ENCODE results near the gene IRF2BP1.

Gene IRF2BP1

GRCh38 chr19:45885556-45886426 is at the start of gene IRF2BP1:
Gene IRF2BP1 (minus strand): TSS chr19:45886141. CDS start chr19:45885774, 367 bp downstream.
- Histone ChIP-seq H3K9ac (ENCODE audit: low read length) (peak within 1 kb of the TSS; percentile 86), H3K27me3 (ENCODE audit: control insufficient read depth, insufficient read depth, low read length) (no peaks in the 10 kb centered on the region), H3K36me3 (ENCODE audit: control insufficient read depth, insufficient read depth, low read length) (peaks cover 10% of the 10 kb centered on the region), H3K4me1 (ENCODE audit: control insufficient read depth, insufficient read depth, low read length) (peaks cover 19% of the 10 kb centered on the region), H3K4me3 (ENCODE audit: low read length) (peak within 1 kb of the TSS; percentile 87), H3K27ac (ENCODE audit: low read depth, low read length) (peak within 1 kb of the TSS; percentile 89)

- Histone ChIP-seq H3K27ac (ENCODE audit: low read depth, low read length) (no peak overlapping the region), H3K4me1 (ENCODE audit: control insufficient read depth, insufficient read depth, low read length) (no peaks in the 10 kb centered on the region), H3K4me3 (ENCODE audit: low read length) (no peak overlapping the region), H3K9ac (ENCODE audit: low read length) (no peak overlapping the region), H3K27me3 (ENCODE audit: control insufficient read depth, insufficient read depth, low read length) (peaks cover 6% of the 10 kb centered on the region), H3K36me3 (ENCODE audit: control insufficient read depth, insufficient read depth, low read length) (no peaks in the 10 kb centered on the region)
These were observed 49.3 kb upstream of the IRF2BP1 start for GRCh38 chr19:45935267-45935666.

DNA sequence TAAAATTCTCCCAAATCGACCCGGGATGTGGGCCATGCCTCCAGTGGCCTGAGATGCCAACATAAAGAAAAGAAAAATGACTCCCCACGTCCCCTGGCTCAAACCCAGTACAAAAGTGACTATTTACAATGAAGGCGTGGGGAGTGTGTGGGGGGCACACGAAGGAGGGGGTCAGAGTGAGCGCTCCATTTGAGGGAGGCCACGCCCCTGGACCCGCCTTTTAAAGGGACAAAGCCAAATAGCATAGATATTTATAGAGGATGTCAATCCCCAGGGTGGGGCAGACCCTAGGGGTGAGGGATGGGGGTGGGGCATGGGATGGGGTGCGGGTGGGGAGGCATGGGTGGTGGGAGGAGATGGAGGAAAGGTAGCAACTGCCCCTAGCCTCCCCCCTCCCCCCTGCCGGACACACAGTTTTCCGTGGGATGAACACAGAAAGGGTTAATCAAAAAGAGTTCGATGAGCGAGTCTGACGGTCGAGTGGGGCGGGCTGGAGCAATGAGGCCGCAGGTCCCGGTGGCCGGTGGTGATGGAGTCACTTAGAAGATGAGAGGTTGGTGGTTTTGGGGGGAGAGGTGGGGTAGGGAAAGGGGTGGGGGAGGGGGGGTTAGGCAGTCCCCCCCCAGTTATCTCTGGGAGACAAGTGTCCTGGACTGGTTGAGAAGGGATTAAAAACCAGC is 48.8 kb upstream of the IRF2BP1 start:
- Histone ChIP-seq H3K36me3 (ENCODE audit: control insufficient read depth, insufficient read depth, low read length) (no peaks in the 10 kb centered on the region), H3K9ac (ENCODE audit: low read length) (no peak overlapping the region), H3K4me1 (ENCODE audit: control insufficient read depth, insufficient read depth, low read length) (no peaks in the 10 kb centered on the region), H3K4me3 (ENCODE audit: low read length) (no peak overlapping the region), H3K27me3 (ENCODE audit: control insufficient read depth, insufficient read depth, low read length) (peaks cover 6% of the 10 kb centered on the region), H3K27ac (ENCODE audit: low read depth, low read length) (no peak overlapping the region)

- H3K4me3 ChIP-seq (ENCODE audit: low read length), result no peak overlapping the region
- no peaks in the 10 kb centered on the region for H3K36me3 ChIP-seq (ENCODE audit: control insufficient read depth, insufficient read depth, low read length)
- no peak overlapping the region for H3K9ac ChIP-seq (ENCODE audit: low read length)
- H3K27me3 ChIP-seq (ENCODE audit: control insufficient read depth, insufficient read depth, low read length), result peaks cover 6% of the 10 kb centered on the region
- H3K27ac ChIP-seq (ENCODE audit: low read depth, low read length), result no peak overlapping the region
- H3K4me1 ChIP-seq (ENCODE audit: control insufficient read depth, insufficient read depth, low read length), result no peaks in the 10 kb centered on the region
These were observed 47.8 kb upstream of the IRF2BP1 start for GRCh38 chr19:45933759-45934158.

DNA sequence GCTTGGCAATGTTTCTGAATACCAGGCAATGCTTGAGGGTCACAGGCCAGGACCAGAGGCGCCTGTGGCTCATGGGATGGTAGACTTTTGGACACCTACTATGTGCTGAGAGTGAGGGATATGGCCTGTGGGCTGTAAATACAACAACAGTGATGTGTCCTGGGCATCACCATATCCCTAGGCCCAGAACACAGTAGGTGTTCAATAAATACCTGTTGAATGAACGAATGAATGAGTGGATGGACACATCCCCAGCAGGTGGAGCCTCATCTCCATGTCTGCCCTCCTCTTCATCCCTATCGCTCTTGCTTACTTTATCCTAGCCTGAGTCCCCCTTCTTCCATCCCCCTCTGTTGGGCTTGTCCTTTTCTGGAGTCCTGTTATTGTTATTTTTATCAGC is 45.1 kb upstream of the IRF2BP1 start:
- Histone ChIP-seq H3K27ac (ENCODE audit: low read depth, low read length) (no peak overlapping the region), H3K27me3 (ENCODE audit: control insufficient read depth, insufficient read depth, low read length) (peaks cover 5% of the 10 kb centered on the region), H3K9ac (ENCODE audit: low read length) (no peak overlapping the region), H3K36me3 (ENCODE audit: control insufficient read depth, insufficient read depth, low read length) (no peaks in the 10 kb centered on the region), H3K4me3 (ENCODE audit: low read length) (no peak overlapping the region), H3K4me1 (ENCODE audit: control insufficient read depth, insufficient read depth, low read length) (peaks cover 2% of the 10 kb centered on the region)

DNA sequence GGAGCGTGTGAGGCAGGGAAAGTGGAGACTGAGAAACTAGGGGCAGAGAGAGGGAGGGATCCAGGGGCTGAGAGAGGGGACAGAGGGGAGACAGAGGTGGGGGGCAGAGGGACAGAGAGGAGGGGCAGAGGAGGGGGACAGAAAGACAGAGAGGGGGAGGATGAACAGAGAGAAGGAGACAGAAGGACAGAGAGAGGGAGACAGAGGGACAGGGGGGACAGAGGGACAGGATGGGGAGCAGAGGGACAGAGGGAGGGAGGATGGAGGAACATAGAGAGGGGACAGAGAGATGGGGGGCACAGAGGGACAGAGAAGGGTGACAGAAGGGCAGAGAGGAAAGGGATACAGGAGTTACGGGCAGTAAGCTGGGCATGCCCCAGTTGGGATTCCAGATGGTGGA is 43.3 kb upstream of the IRF2BP1 start:
- Histone ChIP-seq H3K36me3 (ENCODE audit: control insufficient read depth, insufficient read depth, low read length) (no peaks in the 10 kb centered on the region), H3K27ac (ENCODE audit: low read depth, low read length) (no peak overlapping the region), H3K27me3 (ENCODE audit: control insufficient read depth, insufficient read depth, low read length) (peaks cover 5% of the 10 kb centered on the region), H3K9ac (ENCODE audit: low read length) (no peak overlapping the region), H3K4me3 (ENCODE audit: low read length) (no peak overlapping the region), H3K4me1 (ENCODE audit: control insufficient read depth, insufficient read depth, low read length) (peaks cover 2% of the 10 kb centered on the region)

- Histone ChIP-seq H3K9ac (ENCODE audit: low read length) (no peak overlapping the region), H3K4me3 (ENCODE audit: low read length) (no peak overlapping the region), H3K4me1 (ENCODE audit: control insufficient read depth, insufficient read depth, low read length) (peaks cover 2% of the 10 kb centered on the region), H3K36me3 (ENCODE audit: control insufficient read depth, insufficient read depth, low read length) (no peaks in the 10 kb centered on the region), H3K27me3 (ENCODE audit: control insufficient read depth, insufficient read depth, low read length) (peaks cover 2% of the 10 kb centered on the region), H3K27ac (ENCODE audit: low read depth, low read length) (no peak overlapping the region)
These were observed 41.8 kb upstream of the IRF2BP1 start for GRCh38 chr19:45927565-45928261.

DNA sequence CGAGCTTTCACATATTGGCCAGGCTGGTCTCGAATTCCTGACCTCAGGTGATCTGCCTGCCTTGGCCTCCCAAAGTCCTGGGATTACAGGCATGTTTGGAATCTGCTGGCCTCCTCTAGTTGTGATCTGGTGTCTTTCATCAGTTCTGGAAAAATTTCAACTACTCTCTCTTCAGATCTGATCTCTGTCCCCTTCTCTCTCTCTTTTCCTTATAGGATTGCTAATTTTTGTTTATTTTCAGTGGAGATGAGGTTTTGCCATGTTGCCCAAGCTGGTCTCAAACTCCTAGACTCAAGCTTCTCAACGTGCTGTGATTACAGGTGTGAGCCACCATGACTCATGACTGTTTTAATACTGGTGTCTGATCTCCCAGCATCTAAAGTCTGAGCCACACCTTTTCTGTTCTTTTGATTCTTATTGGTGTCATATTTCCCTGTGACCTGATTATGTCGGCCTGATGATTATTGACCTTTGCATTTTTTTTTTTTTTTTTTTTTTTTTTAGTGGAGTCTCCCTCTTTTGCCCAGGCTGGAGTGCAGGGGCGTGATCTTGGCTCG is 39.0 kb upstream of the IRF2BP1 start:
- H3K4me1 ChIP-seq (ENCODE audit: control insufficient read depth, insufficient read depth, low read length), result peaks cover 2% of the 10 kb centered on the region
- no peak overlapping the region for H3K9ac ChIP-seq (ENCODE audit: low read length)
- no peaks in the 10 kb centered on the region for H3K36me3 ChIP-seq (ENCODE audit: control insufficient read depth, insufficient read depth, low read length)
- H3K27ac ChIP-seq (ENCODE audit: low read depth, low read length), result no peak overlapping the region
- H3K27me3 ChIP-seq (ENCODE audit: control insufficient read depth, insufficient read depth, low read length), result peaks cover 2% of the 10 kb centered on the region
- no peak overlapping the region for H3K4me3 ChIP-seq (ENCODE audit: low read length)

DNA sequence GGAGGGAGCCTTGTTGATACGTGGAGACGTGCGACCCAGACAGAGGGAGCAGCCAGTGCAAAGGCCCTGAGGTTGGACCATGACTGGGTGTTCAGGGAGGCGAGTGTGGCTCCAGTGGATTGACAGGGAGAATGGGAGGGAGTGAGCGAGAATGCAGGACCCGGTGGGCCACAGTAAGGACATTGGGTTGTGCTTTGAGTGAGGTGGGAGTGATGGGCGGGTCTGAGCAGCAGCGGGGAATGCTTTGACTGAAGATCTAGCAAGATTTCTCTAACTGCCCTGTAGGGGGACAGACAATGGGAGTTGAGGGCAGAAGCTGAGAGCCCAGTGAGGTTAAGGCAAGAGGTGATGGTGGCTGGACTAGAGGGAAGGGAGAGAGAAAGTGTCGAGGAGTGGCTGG is 36.3 kb upstream of the IRF2BP1 start:
- H3K4me1 ChIP-seq (ENCODE audit: control insufficient read depth, insufficient read depth, low read length), result no peaks in the 10 kb centered on the region
- H3K9ac ChIP-seq (ENCODE audit: low read length), result no peak overlapping the region
- no peak overlapping the region for H3K27ac ChIP-seq (ENCODE audit: low read depth, low read length)
- H3K36me3 ChIP-seq (ENCODE audit: control insufficient read depth, insufficient read depth, low read length), result no peaks in the 10 kb centered on the region
- no peak overlapping the region for H3K4me3 ChIP-seq (ENCODE audit: low read length)
- H3K27me3 ChIP-seq (ENCODE audit: control insufficient read depth, insufficient read depth, low read length), result peaks cover 4% of the 10 kb centered on the region

- H3K36me3 ChIP-seq (ENCODE audit: control insufficient read depth, insufficient read depth, low read length), result no peaks in the 10 kb centered on the region
- H3K27ac ChIP-seq (ENCODE audit: low read depth, low read length), result no peak overlapping the region
- H3K9ac ChIP-seq (ENCODE audit: low read length), result no peak overlapping the region
- no peak overlapping the region for H3K4me3 ChIP-seq (ENCODE audit: low read length)
- peaks cover 4% of the 10 kb centered on the region for H3K27me3 ChIP-seq (ENCODE audit: control insufficient read depth, insufficient read depth, low read length)
- H3K4me1 ChIP-seq (ENCODE audit: control insufficient read depth, insufficient read depth, low read length), result no peaks in the 10 kb centered on the region
These were observed 34.5 kb upstream of the IRF2BP1 start for GRCh38 chr19:45920458-45920857.

- no peak overlapping the region for H3K4me3 ChIP-seq (ENCODE audit: low read length)
- H3K27me3 ChIP-seq (ENCODE audit: control insufficient read depth, insufficient read depth, low read length), result peaks cover 4% of the 10 kb centered on the region
- H3K36me3 ChIP-seq (ENCODE audit: control insufficient read depth, insufficient read depth, low read length), result no peaks in the 10 kb centered on the region
- no peak overlapping the region for H3K27ac ChIP-seq (ENCODE audit: low read depth, low read length)
- no peaks in the 10 kb centered on the region for H3K4me1 ChIP-seq (ENCODE audit: control insufficient read depth, insufficient read depth, low read length)
- H3K9ac ChIP-seq (ENCODE audit: low read length), result no peak overlapping the region
These were observed 33.7 kb upstream of the IRF2BP1 start for GRCh38 chr19:45919678-45920077.

DNA sequence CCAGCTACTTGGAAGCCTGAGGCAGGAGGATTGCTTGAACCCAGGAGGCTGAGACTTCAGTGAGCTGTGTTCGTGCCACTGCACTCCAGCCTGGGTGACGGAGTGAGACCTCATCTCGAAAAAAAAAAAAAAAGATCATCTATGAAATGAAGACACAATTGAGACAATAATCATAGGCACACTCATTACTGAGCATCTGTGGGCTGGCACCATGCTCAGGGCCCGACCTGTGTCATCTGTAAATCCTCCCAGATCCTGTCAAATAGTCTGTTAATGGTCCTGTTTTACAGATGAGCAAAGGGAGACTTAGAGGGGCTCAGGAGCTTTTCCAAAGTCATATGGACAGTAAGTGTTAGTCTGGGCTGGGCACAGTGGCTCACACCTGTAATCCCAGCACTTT is 32.8 kb upstream of the IRF2BP1 start:
- H3K36me3 ChIP-seq (ENCODE audit: control insufficient read depth, insufficient read depth, low read length), result no peaks in the 10 kb centered on the region
- H3K27me3 ChIP-seq (ENCODE audit: control insufficient read depth, insufficient read depth, low read length), result peaks cover 4% of the 10 kb centered on the region
- H3K27ac ChIP-seq (ENCODE audit: low read depth, low read length), result no peak overlapping the region
- H3K9ac ChIP-seq (ENCODE audit: low read length), result no peak overlapping the region
- H3K4me1 ChIP-seq (ENCODE audit: control insufficient read depth, insufficient read depth, low read length), result no peaks in the 10 kb centered on the region
- H3K4me3 ChIP-seq (ENCODE audit: low read length), result no peak overlapping the region
